ENCODE results near the gene RFPL2. TPM values are rescaled to one million over a fixed set of nuclear protein-coding genes. Genes with fewer than 3 reads are reported as not detected.

The RFPL2 gene
- not detected for polyA plus RNA-seq (2012; ENCODE audit: insufficient read depth, insufficient read length)

- no peak within 1 kb of the TSS for H3K4me3 ChIP-seq (ENCODE audit: low read length)
- no peak for DNase-seq (ENCODE audit: low read depth, low spot score)
These were observed at the start of gene RFPL2 for GRCh38 chr22:32204856-32205722. TSS of gene RFPL2 (minus strand) at chr22:32205073. CDS start at chr22:32202451, 2,622 bp downstream.

DNA sequence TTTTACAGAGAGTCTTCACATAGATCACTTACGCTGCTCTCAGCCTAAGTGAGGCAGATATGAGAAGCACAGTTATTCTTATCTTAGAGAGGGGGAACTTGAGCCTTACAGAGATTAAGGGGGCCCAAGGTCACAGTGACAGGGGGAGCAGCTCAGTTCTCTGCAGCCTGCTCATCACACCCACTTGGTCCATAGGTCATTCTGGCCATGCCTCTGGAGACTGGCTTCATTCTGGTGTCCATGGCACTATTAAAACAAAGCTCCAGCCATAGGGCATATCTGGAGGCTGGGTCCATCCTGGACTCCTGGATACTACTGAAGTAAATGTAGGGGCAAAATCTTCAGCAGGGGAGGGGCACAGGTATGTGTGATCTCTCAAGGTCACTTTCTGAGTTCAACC is 44.4 kb upstream of the RFPL2 start:
- DNase-seq (ENCODE audit: low read depth, low spot score), result no peak
- no peak overlapping the region for H3K4me3 ChIP-seq (ENCODE audit: low read length)

DNA sequence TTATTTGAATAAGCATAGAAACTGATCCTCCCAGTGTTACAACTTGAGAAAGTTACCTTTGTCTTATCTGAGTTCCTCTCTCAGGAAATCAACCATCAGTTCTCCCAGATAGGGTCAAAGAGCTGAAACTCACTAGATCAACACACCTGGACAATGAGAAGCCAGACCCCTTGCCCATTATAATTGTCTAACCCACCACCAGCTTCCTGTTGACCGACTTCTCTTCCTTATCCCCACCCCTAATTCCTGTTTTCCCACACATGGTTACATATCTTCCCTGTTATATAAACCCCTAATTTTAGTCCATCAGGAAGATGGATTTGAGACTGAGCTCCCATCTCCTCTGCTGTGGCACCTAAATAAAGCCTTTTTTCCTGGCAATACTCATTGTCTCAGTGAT is 43.4 kb upstream of the RFPL2 start:
- no peak overlapping the region for H3K4me3 ChIP-seq (ENCODE audit: low read length)
- DNase-seq (ENCODE audit: low read depth, low spot score), result no peak

- no peak for DNase-seq (ENCODE audit: low read depth, low spot score)
- no peak overlapping the region for H3K4me3 ChIP-seq (ENCODE audit: low read length)
These were observed 41.3 kb upstream of the RFPL2 start for GRCh38 chr22:32246166-32246565.

GRCh38 chr22:32245042-32245441 is 40.2 kb upstream of the RFPL2 start:
- no peak for DNase-seq (ENCODE audit: low read depth, low spot score)
- no peak overlapping the region for H3K4me3 ChIP-seq (ENCODE audit: low read length)

GRCh38 chr22:32244547-32244946 is 39.7 kb upstream of the RFPL2 start:
- H3K4me3 ChIP-seq (ENCODE audit: low read length), result no peak overlapping the region
- no peak for DNase-seq (ENCODE audit: low read depth, low spot score)

DNA sequence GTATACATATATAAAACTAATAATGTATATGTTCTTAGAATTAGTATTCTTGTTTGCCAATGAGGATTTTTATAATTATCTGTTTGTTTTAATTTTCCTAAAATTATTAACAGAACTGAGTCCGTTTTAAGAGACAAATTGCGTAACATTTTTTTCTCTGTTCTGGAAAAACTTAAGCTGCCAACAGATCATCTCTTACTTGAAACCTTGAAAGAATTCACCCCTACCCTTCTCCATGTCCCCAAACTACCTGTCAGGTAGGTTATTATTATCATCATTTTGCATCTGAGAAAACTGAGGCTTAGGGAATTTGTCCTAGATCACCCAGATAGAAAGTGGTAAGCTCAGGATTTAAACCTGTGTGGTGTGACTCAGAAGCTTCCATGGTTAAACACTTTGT is 35.6 kb upstream of the RFPL2 start:
- no peak overlapping the region for H3K4me3 ChIP-seq (ENCODE audit: low read length)
- DNase-seq (ENCODE audit: low read depth, low spot score), result no peak

DNA sequence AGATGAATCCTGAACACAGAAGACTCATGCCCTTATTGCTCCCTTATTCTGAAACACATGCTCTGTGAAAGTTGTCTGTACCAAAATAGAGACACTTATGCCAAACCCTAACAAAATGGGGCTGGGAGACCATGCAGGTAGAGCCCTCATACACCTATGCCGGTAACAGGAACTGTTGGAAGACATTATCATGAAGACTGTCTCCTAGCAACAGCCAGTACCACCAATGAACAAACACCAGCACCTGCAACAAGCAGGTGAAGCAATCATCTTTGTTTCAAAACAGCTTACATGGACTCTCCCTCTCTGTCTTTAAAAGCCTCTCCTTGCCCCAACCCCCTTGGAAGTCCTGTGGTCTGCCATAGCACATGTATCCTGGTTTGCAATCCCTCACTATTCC is 33.0 kb upstream of the RFPL2 start:
- DNase-seq (ENCODE audit: low read depth, low spot score), result no peak
- H3K4me3 ChIP-seq (ENCODE audit: low read length), result no peak overlapping the region

GRCh38 chr22:32236970-32237369 is 32.1 kb upstream of the RFPL2 start:
- DNase-seq (ENCODE audit: low read depth, low spot score), result no peak
- H3K4me3 ChIP-seq (ENCODE audit: low read length), result no peak overlapping the region

DNA sequence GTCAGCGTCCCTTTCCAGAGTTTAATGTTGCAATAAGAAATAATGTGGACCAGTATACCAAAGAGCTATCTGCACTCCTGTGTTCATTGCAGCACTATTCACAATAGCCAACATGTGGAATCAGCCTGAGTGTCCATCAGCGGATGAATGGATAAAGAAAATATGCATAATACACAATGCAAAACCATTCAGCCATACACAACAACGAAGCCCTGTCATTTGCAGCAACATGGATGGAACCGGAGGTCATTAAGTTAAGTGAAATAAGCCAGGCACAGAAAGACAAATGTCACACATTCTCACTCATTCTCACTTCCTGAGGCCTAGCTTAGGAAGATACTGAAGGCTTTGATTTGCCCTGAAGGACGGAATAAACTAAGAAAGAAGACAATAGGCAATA is 28.2 kb upstream of the RFPL2 start:
- DNase-seq (ENCODE audit: low read depth, low spot score), result no peak
- H3K4me3 ChIP-seq (ENCODE audit: low read length), result no peak overlapping the region

- no peak for DNase-seq (ENCODE audit: low read depth, low spot score)
These were observed 27.4 kb upstream of the RFPL2 start for GRCh38 chr22:32232191-32232830.

DNA sequence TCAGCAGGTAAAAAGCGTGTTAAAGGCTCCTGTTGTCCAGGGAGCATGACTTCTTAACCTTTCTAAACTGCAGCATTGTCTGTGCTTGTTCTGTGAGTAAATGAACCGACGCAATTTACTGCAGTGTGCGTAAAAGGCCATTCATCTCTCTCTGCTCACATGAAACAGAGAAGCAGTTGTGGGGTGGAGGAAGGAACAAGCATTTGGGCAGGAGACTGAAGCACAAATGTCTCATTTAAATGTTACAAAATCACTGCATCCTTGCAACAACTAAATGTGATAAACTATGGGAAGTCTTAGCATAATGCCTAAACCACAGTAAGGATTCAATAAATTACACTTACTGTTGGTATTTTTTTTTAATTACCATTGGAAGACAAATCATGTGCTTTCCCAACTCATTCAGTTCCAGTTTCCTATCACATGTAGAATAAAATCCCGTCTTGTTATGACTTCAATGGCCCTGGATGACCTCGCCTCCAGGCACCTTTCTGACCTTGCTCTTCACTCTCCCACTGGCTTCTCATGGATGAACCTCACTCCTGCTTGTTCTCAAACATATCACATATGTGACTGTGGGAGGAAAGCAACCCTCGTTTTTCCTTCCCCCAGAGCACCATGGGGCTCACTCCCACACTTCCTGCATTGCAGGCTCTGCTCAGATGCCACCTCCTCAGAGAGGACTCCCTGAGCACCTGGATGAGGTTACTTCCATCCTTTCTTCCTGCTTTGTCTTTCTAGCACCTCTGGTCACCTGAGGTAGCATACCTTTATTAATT is 21.6 kb upstream of the RFPL2 start:
- H3K4me3 ChIP-seq (ENCODE audit: low read length), result no peak overlapping the region
- no peak for DNase-seq (ENCODE audit: low read depth, low spot score)

More at GRCh38 chr22:32232191-32232830, 27.4 kb upstream of the RFPL2 start:
- no peak overlapping the region for H3K4me3 ChIP-seq (ENCODE audit: low read length)

- DNase-seq (ENCODE audit: low read depth, low spot score), result no peak
- H3K4me3 ChIP-seq (ENCODE audit: low read length), result no peak overlapping the region
These were observed 18.1 kb upstream of the RFPL2 start for GRCh38 chr22:32222991-32223390.

DNA sequence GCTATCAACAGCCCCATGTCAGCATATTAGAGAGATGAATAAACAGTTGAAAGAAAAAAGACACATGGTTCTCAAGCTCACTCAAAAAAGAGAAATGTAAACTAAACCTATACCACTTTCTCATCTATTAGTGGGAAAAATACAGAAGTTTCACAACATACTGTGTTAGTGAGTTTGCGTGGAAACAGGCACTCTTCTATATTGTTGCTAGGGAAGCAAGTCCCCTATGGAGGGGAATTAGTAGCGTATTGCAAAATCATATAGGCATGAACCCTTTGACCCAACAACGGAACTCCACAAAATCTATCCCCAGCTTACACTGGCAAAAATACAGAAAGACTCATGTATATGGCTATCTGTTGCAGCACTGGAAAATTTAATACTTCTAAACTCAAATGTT is 14.2 kb upstream of the RFPL2 start:
- no peak for DNase-seq (ENCODE audit: low read depth, low spot score)
- no peak overlapping the region for H3K4me3 ChIP-seq (ENCODE audit: low read length)

DNA sequence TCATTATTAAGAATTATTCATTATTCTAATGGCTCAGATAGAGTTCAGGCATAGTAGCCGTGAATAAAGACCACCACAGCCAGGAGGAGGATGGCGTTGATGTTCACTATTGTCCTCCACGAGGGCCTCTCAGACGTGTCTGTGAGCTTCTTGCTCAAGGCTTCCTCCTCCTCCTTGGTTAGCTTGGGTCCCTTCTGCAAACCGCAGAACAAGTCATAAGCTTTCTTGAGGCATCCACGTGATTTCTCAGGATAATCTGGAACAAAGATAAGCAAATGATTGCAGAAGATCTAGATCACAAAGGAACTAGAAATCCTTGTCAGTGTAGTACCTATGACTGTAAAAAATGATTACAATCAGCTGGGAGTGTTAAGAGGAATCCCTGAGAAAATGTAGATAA is 13.6 kb upstream of the RFPL2 start:
- DNase-seq (ENCODE audit: low read depth, low spot score), result no peak
- no peak overlapping the region for H3K4me3 ChIP-seq (ENCODE audit: low read length)

- H3K4me3 ChIP-seq (ENCODE audit: low read length), result no peak overlapping the region
- DNase-seq (ENCODE audit: low read depth, low spot score), result no peak
These were observed 12.6 kb upstream of the RFPL2 start for GRCh38 chr22:32217465-32217864.

DNA sequence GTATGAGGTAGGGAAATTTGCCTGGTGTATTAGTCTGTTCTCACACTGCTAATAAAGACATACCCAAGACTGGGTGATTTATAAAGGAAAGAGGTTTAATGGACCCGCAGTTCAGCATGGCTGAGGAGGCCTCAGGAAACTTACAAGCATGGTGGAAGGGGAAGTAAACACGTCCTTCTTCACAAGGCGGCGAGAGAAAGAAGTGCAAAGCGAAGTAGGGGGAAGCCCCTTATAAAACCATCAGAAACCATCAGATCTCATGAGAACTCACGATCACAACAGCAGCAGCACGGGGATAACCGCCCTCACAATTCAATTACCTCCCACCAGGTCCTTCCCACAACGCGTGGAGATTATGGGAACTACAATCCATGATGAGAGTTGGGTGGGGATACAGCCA is 12.0 kb upstream of the RFPL2 start:
- no peak overlapping the region for H3K4me3 ChIP-seq (ENCODE audit: low read length)
- no peak for DNase-seq (ENCODE audit: low read depth, low spot score)

GRCh38 chr22:32211011-32211410 is 6.1 kb upstream of the RFPL2 start:
- no peak for DNase-seq (ENCODE audit: low read depth, low spot score)
- no peak overlapping the region for H3K4me3 ChIP-seq (ENCODE audit: low read length)

- DNase-seq (ENCODE audit: low read depth, low spot score), result no peak
- no peak overlapping the region for H3K4me3 ChIP-seq (ENCODE audit: low read length)
These were observed 3.8 kb upstream of the RFPL2 start for GRCh38 chr22:32208681-32209080.

DNA sequence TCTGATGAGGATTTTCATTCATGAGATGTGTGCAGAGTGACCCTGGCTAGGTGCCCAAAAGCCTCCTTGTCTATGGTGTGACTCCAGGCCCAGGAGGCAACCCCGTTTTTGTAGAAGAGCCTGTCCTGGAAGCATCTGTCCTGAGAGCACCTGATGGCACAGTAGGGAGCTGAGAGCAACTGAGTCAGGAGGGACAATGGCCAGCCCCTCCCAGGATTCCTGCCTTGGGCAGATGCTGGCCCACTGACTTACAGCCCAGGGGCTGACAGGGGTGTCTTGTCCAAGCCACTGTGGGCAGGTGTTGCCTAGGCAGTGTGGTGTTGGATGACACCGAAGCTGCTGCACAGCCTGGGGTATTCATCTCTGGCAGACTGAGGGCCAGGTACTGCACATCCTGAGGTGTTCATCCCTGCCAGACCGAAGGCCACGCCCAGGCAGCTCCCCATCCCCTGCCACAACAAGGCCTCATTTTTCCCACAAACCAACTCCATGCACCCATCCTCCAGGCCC is 3.2 kb upstream of the RFPL2 start:
- no peak for DNase-seq (ENCODE audit: low read depth, low spot score)
- no peak overlapping the region for H3K4me3 ChIP-seq (ENCODE audit: low read length)

All from Jurkat, Clone E6-1 (cell line).